Superior temporal gyrus (tissue), 1 donor: Measurements from ENCODE around the gene RCBTB1.
A peak's percentile ranks its signal among the peaks of the same experiment; 100 is the strongest.

Experiments
- DNase-seq: peaks from one replicate; pipeline ENCODE4 v3.0.0-alpha.2; 2016; ENCODE audit errors: extremely low spot score

RCBTB1 gene

GRCh38 chr13:49559006-49559405, 26.4 kb downstream of the RCBTB1 start:
- no peak for DNase-seq

- no peak for DNase-seq
Observed at GRCh38 chr13:49554387-49554786, 31.0 kb downstream of the RCBTB1 start.

GRCh38 chr13:49553888-49554287, 31.5 kb downstream of the RCBTB1 start:
- DNase-seq, result no peak

- no peak for DNase-seq
Observed at GRCh38 chr13:49550942-49551644, 34.3 kb downstream of the RCBTB1 start.

GRCh38 chr13:49549289-49549688, 36.1 kb downstream of the RCBTB1 start:
- no peak for DNase-seq

GRCh38 chr13:49546561-49546960, 38.8 kb downstream of the RCBTB1 start:
- no peak for DNase-seq

- DNase-seq, result no peak
Observed at GRCh38 chr13:49545661-49546060, 39.7 kb downstream of the RCBTB1 start.

GRCh38 chr13:49543656-49544055, 41.7 kb downstream of the RCBTB1 start:
- DNase-seq, result no peak

- DNase-seq, result no peak
Observed at GRCh38 chr13:49540552-49540951, 44.8 kb downstream of the RCBTB1 start.

- DNase-seq, result no peak
Observed at GRCh38 chr13:49539746-49540145, 45.6 kb downstream of the RCBTB1 start.

- no peak for DNase-seq
Observed at GRCh38 chr13:49539313-49539712, 46.0 kb downstream of the RCBTB1 start.

- DNase-seq, result no peak
Observed at GRCh38 chr13:49538404-49538803, 47.0 kb downstream of the RCBTB1 start.

- no peak for DNase-seq
Observed at GRCh38 chr13:49536144-49536873, 49.0 kb downstream of the RCBTB1 start.

- no peak for DNase-seq
Observed at GRCh38 chr13:49533591-49534269, 51.6 kb downstream of the RCBTB1 start.

GRCh38 chr13:49533011-49533410, 52.3 kb downstream of the RCBTB1 start:
- no peak for DNase-seq

- DNase-seq, result no peak
Observed at GRCh38 chr13:49532593-49532992, 52.8 kb downstream of the RCBTB1 start.

- no peak for DNase-seq
Observed at GRCh38 chr13:49530457-49530856, 54.9 kb downstream of the RCBTB1 start.

- no peak for DNase-seq
Observed at GRCh38 chr13:49528161-49528560, 57.2 kb downstream of the RCBTB1 start.

- no peak for DNase-seq
Observed at GRCh38 chr13:49527123-49527522, 58.2 kb downstream of the RCBTB1 start.

GRCh38 chr13:49524740-49525501, 60.4 kb downstream of the RCBTB1 start:
- no peak for DNase-seq

- DNase-seq, result no peak
Observed at GRCh38 chr13:49521224-49521623, 64.1 kb downstream of the RCBTB1 start.

GRCh38 chr13:49517461-49517860, 67.9 kb downstream of the RCBTB1 start:
- peak; percentile 67 for DNase-seq
